Tibial nerve (tissue), 4 donors: ENCODE data around the gene ARHGEF11.
"Not testable (repeated sequence)": the region's sequence is repeated elsewhere in the genome, so short reads cannot be mapped to it uniquely, and the experiment has no call there.

Experiments
- CTCF ChIP-seq, 5 experiments: fragments of 200-600 bp in 3 of 5; fragments of 450-650 bp in 2 of 5; sonication (generic) in 3 of 5; IDR thresholded peaks; one replicate each; pipeline ENCODE4 v1.5.1; 2016 to 2019; ENCODE audit warnings: antibody characterized with exemption in 5 of 5, mild to moderate bottlenecking in 3 of 5, moderate library complexity in 2 of 5
- EP300 ChIP-seq, 2 donors: sonication (generic); formaldehyde crosslinking; IDR thresholded peaks; one replicate each; pipeline ENCODE4 v1.6.1; 2017; ENCODE audit warnings: antibody characterized with exemption in 2 of 2, mild to moderate bottlenecking in 1 of 2
- POLR2A ChIP-seq, 2 donors: fragments of 450-650 bp; IDR thresholded peaks; one replicate each; pipeline ENCODE4 v1.6.1; 2017; ENCODE audit warnings: antibody characterized with exemption in 2 of 2, mild to moderate bottlenecking in 2 of 2, moderate library complexity in 2 of 2

- TF ChIP-seq CTCF, POLR2A, EP300 (IDR thresholded peaks at IDR 0.05): not testable (repeated sequence)
These were observed 13.7 kb upstream of the ARHGEF11 start for GRCh38 chr1:157059241-157059640.
